GM23248 (cell line): Measurements from ENCODE around the gene PRKCB. TPM values are rescaled to one million over a fixed set of nuclear protein-coding genes. Genes with fewer than 3 reads are reported as not detected.

Source experiments
- DNase-seq: peaks from one replicate; pipeline ENCODE4 v3.0.0-alpha.2; 2015
- H2AFZ ChIP-seq: fragments of 200-600 bp; sonication (generic); 2 replicates; pipeline ENCODE4 v1.6.1; 2016; ENCODE audit warnings: antibody characterized with exemption
- H3F3A ChIP-seq: fragments of 200-600 bp; sonication (generic); 2 replicates; pipeline ENCODE4 v1.6.1; 2016; ENCODE audit warnings: mild to moderate bottlenecking, antibody characterized with exemption, mixed run types; ENCODE audit not compliant: insufficient read depth
- H3K27ac ChIP-seq: fragments of 200-600 bp; sonication (generic); 2 replicates; pipeline ENCODE4 v1.5.1; 2016; ENCODE audit warnings: mild to moderate bottlenecking
- H3K27me3 ChIP-seq: fragments of 200-600 bp; sonication (generic); replicated peaks from 2 replicates; pipeline ENCODE4 v1.6.1; 2016; ENCODE audit warnings: mild to moderate bottlenecking; ENCODE audit not compliant: insufficient read depth
- H3K36me3 ChIP-seq: fragments of 200-600 bp; sonication (generic); 2 replicates; pipeline ENCODE4 v1.6.1; 2016; ENCODE audit warnings: low read depth, mild to moderate bottlenecking
- H3K4me1 ChIP-seq: fragments of 200-600 bp; sonication (generic); 2 replicates; pipeline ENCODE4 v1.6.1; 2016; ENCODE audit warnings: mild to moderate bottlenecking; ENCODE audit not compliant: insufficient read depth
- H3K4me2 ChIP-seq: fragments of 200-600 bp; sonication (generic); one replicate; pipeline ENCODE4 v1.6.1; 2016; ENCODE audit warnings: mild to moderate bottlenecking; ENCODE audit not compliant: unreplicated experiment
- H3K4me3 ChIP-seq: fragments of 200-600 bp; sonication (generic); 2 replicates; pipeline ENCODE4 v1.5.1; 2016; ENCODE audit warnings: mild to moderate bottlenecking
- H3K79me2 ChIP-seq: fragments of 200-600 bp; sonication (generic); 2 replicates; pipeline ENCODE4 v1.6.1; 2016; ENCODE audit warnings: mild to moderate bottlenecking; ENCODE audit not compliant: insufficient read depth
- H3K9ac ChIP-seq: fragments of 200-600 bp; sonication (generic); 2 replicates; pipeline ENCODE4 v1.6.1; 2016; ENCODE audit warnings: mild to moderate bottlenecking
- H3K9me2 ChIP-seq: fragments of 200-600 bp; sonication (generic); 2 replicates; pipeline ENCODE4 v1.6.1; 2016; ENCODE audit warnings: mixed run types, mild to moderate bottlenecking, moderate library complexity; ENCODE audit not compliant: insufficient read depth
- H3K9me3 ChIP-seq: fragments of 200-600 bp; sonication (generic); one replicate; pipeline ENCODE4 v1.6.1; 2017; ENCODE audit warnings: low read depth
- H4K20me1 ChIP-seq: fragments of 200-600 bp; sonication (generic); 2 replicates; pipeline ENCODE4 v1.6.0; 2016; ENCODE audit not compliant: insufficient read depth
- EZH2 ChIP-seq: fragments of 200-600 bp; sonication (generic); IDR thresholded peaks from 2 replicates; pipeline ENCODE4 v1.6.1; 2018; ENCODE audit warnings: antibody characterized with exemption, mild to moderate bottlenecking; ENCODE audit not compliant: insufficient read depth, poor library complexity, severe bottlenecking
- EZH2phosphoT487 ChIP-seq: fragments of 200-600 bp; sonication (generic); IDR thresholded peaks from 2 replicates; pipeline ENCODE4 v1.6.1; 2018; ENCODE audit warnings: antibody characterized with exemption, moderate library complexity, mild to moderate bottlenecking, low read depth; ENCODE audit not compliant: insufficient read depth
- WGBS, 2 experiments: methylation state at CpG; one replicate each; pipeline ENCODE4 v1.1.6; 2015 to 2017; ENCODE audit warnings: low lambda C conversion rate in 2 of 2, low coverage in 1 of 2; ENCODE audit errors: missing lambda C conversion rate in 2 of 2; 5-methylcytosine and 5-hydroxymethylcytosine counted together
- in situ Hi-C: fragments of 300-500 bp; cut with MboI; formaldehyde crosslinking; loops from 2 replicates; pipeline ENCODE4 v1.15.0; 2020
- polyA plus RNA-seq: library from polyadenylated mRNA; unstranded; fragments of >200 nt; fragmentation: Nextera tagmentation; extraction: Ambion mirVana; gene quantifications from 2 replicates; pipeline ENCODE4 v1.2.1, GENCODE V29; 2016
- total RNA-seq: library from RNA; depleted of rRNA; stranded (reverse); fragments of >200 nt; shearing (Covaris generic); gene quantifications from 2 replicates; pipeline ENCODE4 v1.2.3, GENCODE V29; 2014

The PRKCB gene
- total and polyA plus RNA-seq, 2 experiments from 2014 or later = not detected

GRCh38 chr16:23965137-23965733 is 129.5 kb downstream of the PRKCB start:
- no peak overlapping the region for H3K9ac ChIP-seq
- no peak overlapping the region for H2AFZ ChIP-seq
- H3K4me3 ChIP-seq = no peak overlapping the region
- H3K27me3 ChIP-seq = no peaks in the 10 kb centered on the region
- 42 to 53% methylated on average over 6 of the region's 6 CpGs for WGBS, 2 experiments
- H3K79me2 ChIP-seq = no peaks in the 10 kb centered on the region
- no peaks in the 10 kb centered on the region for H3K9me3 ChIP-seq
- H3K4me1 ChIP-seq = no peaks in the 10 kb centered on the region
- no peak for DNase-seq
- in situ Hi-C loops = no loop called here
- no peaks in the 10 kb centered on the region for H3K9me2 ChIP-seq
- TF ChIP-seq EZH2phosphoT487 = no peak
- H3F3A ChIP-seq = no peaks in the 10 kb centered on the region
- no peaks in the 10 kb centered on the region for H4K20me1 ChIP-seq
- no peak overlapping the region for H3K4me2 ChIP-seq
- H3K36me3 ChIP-seq = no peaks in the 10 kb centered on the region
- H3K27ac ChIP-seq = no peak overlapping the region

GRCh38 chr16:23966597-23967394 is 131.0 kb downstream of the PRKCB start:
- TF ChIP-seq EZH2 (no peak), EZH2phosphoT487 (no peak)
- Histone ChIP-seq H3K27ac (no peak overlapping the region), H3K9me2 (no peaks in the 10 kb centered on the region), H4K20me1 (no peaks in the 10 kb centered on the region), H3K27me3 (no peaks in the 10 kb centered on the region), H2AFZ (no peak overlapping the region), H3K4me2 (no peak overlapping the region), H3K4me1 (no peaks in the 10 kb centered on the region), H3K36me3 (no peaks in the 10 kb centered on the region), H3K4me3 (no peak overlapping the region), H3K9me3 (no peaks in the 10 kb centered on the region), H3K9ac (no peak overlapping the region), H3F3A (no peaks in the 10 kb centered on the region), H3K79me2 (no peaks in the 10 kb centered on the region)
- in situ Hi-C loops = no loop called here
- 9 to 12% methylated on average over 10 of the region's 10 CpGs for WGBS, 2 experiments
- no peak for DNase-seq

GRCh38 chr16:23967775-23968174 is 132.0 kb downstream of the PRKCB start:
- no peak overlapping the region for H2AFZ ChIP-seq
- no peaks in the 10 kb centered on the region for H3K9me2 ChIP-seq
- no peaks in the 10 kb centered on the region for H3F3A ChIP-seq
- no peak overlapping the region for H3K4me3 ChIP-seq
- H3K4me1 ChIP-seq = no peaks in the 10 kb centered on the region
- H3K27me3 ChIP-seq = no peaks in the 10 kb centered on the region
- no peak overlapping the region for H3K27ac ChIP-seq
- no peaks in the 10 kb centered on the region for H3K9me3 ChIP-seq
- H4K20me1 ChIP-seq = no peaks in the 10 kb centered on the region
- H3K4me2 ChIP-seq = no peak overlapping the region
- no peaks in the 10 kb centered on the region for H3K79me2 ChIP-seq
- no peak for TF ChIP-seq EZH2
- TF ChIP-seq EZH2phosphoT487 = no peak
- in situ Hi-C loops = no loop called here
- DNase-seq = no peak
- no peaks in the 10 kb centered on the region for H3K36me3 ChIP-seq
- WGBS, 2 experiments = 22 to 33% methylated on average over 6 of the region's 6 CpGs
- no peak overlapping the region for H3K9ac ChIP-seq

- Histone ChIP-seq H3K27me3 (no peaks in the 10 kb centered on the region), H3K27ac (no peak overlapping the region), H3K4me1 (no peaks in the 10 kb centered on the region), H3K4me3 (no peak overlapping the region), H3K9ac (no peak overlapping the region), H3K9me2 (no peaks in the 10 kb centered on the region), H4K20me1 (no peaks in the 10 kb centered on the region), H3K4me2 (no peak overlapping the region), H3F3A (no peaks in the 10 kb centered on the region), H3K79me2 (no peaks in the 10 kb centered on the region), H3K36me3 (no peaks in the 10 kb centered on the region), H3K9me3 (no peaks in the 10 kb centered on the region), H2AFZ (no peak overlapping the region)
- no peak for DNase-seq
- TF ChIP-seq EZH2 = no peak
- no peak for TF ChIP-seq EZH2phosphoT487
- in situ Hi-C loops = no loop called here
- WGBS, 2 experiments = 31 to 33% methylated on average over 6 of the region's 6 CpGs
These were observed 132.4 kb downstream of the PRKCB start for GRCh38 chr16:23968176-23968575.
